OCI-LY1 (cell line): Measurements from ENCODE around the gene MX1.

ENCODE experiments used
- H2AFZ ChIP-seq: fragments of 200-600 bp; sonication (generic), shearing (Covaris generic); 2 replicates; pipeline ENCODE4 v1.6.0; 2014; ENCODE audit warnings: antibody characterized with exemption, mild to moderate bottlenecking, low read length
- H3F3A ChIP-seq: fragments of 200-600 bp; sonication (generic), shearing (Covaris generic); 2 replicates; pipeline ENCODE4 v1.6.0; 2014; ENCODE audit warnings: mild to moderate bottlenecking, antibody characterized with exemption, low read length, moderate library complexity; ENCODE audit not compliant: insufficient read depth
- H3K27ac ChIP-seq: fragments of 200-600 bp; sonication (generic); 2 replicates; pipeline ENCODE4 v1.5.1; 2014; ENCODE audit warnings: low read length, mixed run types, mild to moderate bottlenecking, low read depth; ENCODE audit not compliant: poor library complexity, severe bottlenecking
- H3K27me3 ChIP-seq: fragments of 200-600 bp; sonication (generic); 2 replicates; pipeline ENCODE4 v1.6.0; 2014; ENCODE audit warnings: antibody characterized with exemption, mild to moderate bottlenecking, low read length, moderate library complexity; ENCODE audit not compliant: insufficient read depth
- H3K36me3 ChIP-seq: fragments of 200-600 bp; sonication (generic); 2 replicates; pipeline ENCODE4 v1.6.1; 2014; ENCODE audit warnings: mild to moderate bottlenecking, antibody characterized with exemption, low read length, moderate library complexity, mixed read lengths; ENCODE audit not compliant: insufficient read depth
- H3K4me1 ChIP-seq: fragments of 200-600 bp; sonication (generic); 2 replicates; pipeline ENCODE4 v1.5.1; 2014; ENCODE audit warnings: mild to moderate bottlenecking, low read length, moderate library complexity; ENCODE audit not compliant: insufficient read depth, severe bottlenecking
- H3K4me2 ChIP-seq: fragments of 200-600 bp; sonication (generic), shearing (Covaris generic); 2 replicates; pipeline ENCODE4 v1.6.1; 2014; ENCODE audit warnings: low read length
- H3K4me3 ChIP-seq: fragments of 200-600 bp; sonication (generic); 2 replicates; pipeline ENCODE4 v1.5.1; 2014; ENCODE audit warnings: low read length, low read depth, mild to moderate bottlenecking, mixed read lengths; ENCODE audit not compliant: poor library complexity, severe bottlenecking
- H3K79me2 ChIP-seq: fragments of 200-600 bp; shearing (Covaris generic); 2 replicates; pipeline ENCODE4 v1.6.1; 2016; ENCODE audit warnings: mixed run types, low read length, mixed read lengths; ENCODE audit not compliant: insufficient read depth
- H3K9ac ChIP-seq: fragments of 200-600 bp; sonication (generic), shearing (Covaris generic); 2 replicates; pipeline ENCODE4 v1.6.1; 2014; ENCODE audit warnings: mild to moderate bottlenecking, low read length, mixed read lengths
- H3K9me2 ChIP-seq: fragments of 200-600 bp; sonication (generic), shearing (Covaris generic); 2 replicates; pipeline ENCODE4 v1.6.1; 2014; ENCODE audit warnings: low read depth, mild to moderate bottlenecking, low read length, mixed read lengths
- H3K9me3 ChIP-seq: fragments of 200-600 bp; shearing (Covaris generic); 2 replicates; pipeline ENCODE4 v1.6.1; 2014; ENCODE audit warnings: low read length, mixed read lengths
- H4K20me1 ChIP-seq: fragments of 200-600 bp; sonication (generic), shearing (Covaris generic); 2 replicates; pipeline ENCODE4 v1.6.0; 2016; ENCODE audit warnings: mild to moderate bottlenecking, low read length; ENCODE audit not compliant: insufficient read depth
- EZH2 ChIP-seq: fragments of 200-600 bp; sonication (generic), shearing (Covaris generic); IDR thresholded peaks from 2 replicates; pipeline ENCODE4 v1.8.0; 2017; ENCODE audit warnings: borderline replicate concordance, mixed run types, mild to moderate bottlenecking, antibody characterized with exemption, low read length, moderate library complexity, mixed read lengths
- TF ChIP-seq, protein P1 (sequence below): fragments of 200-600 bp; sonication (generic), shearing (Covaris generic); IDR thresholded peaks from 2 replicates; pipeline ENCODE4 v1.5.1; 2017; ENCODE audit warnings: mild to moderate bottlenecking, antibody characterized with exemption, low read length, moderate library complexity, mixed read lengths

MX1 gene

DNA sequence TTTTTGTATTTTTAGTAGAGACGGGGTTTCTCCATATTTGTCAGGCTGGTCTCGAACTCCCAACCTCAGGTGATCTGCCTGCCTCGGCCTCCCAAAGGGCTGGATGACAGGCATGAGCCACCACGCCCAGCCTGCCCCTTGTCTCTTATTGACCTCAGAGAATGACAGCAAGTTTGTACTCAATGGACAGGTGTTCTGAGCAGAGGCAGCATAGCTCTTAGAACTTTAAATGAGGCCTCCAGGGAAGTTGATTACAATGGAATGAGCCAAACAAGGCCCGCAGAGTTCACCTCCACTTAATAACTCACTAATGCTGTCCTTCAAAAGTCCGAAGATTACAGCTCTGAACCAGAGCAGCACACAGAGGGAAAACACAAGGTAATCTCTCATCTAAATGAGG, 71.0 kb downstream of the MX1 start:
- Histone ChIP-seq H3K27ac (no peak overlapping the region), H4K20me1 (no peaks in the 10 kb centered on the region), H3K4me3 (no peak overlapping the region), H3K9me3 (no peaks in the 10 kb centered on the region), H3K9ac (no peak overlapping the region), H2AFZ (no peak overlapping the region), H3K27me3 (peaks cover 9% of the 10 kb centered on the region; the same call in 1 of the 2 replicates), H3K9me2 (no peaks in the 10 kb centered on the region), H3K4me2 (no peak overlapping the region), H3K79me2 (no peaks in the 10 kb centered on the region), H3F3A (no peaks in the 10 kb centered on the region), H3K36me3 (no peaks in the 10 kb centered on the region), H3K4me1 (no peaks in the 10 kb centered on the region)
- TF ChIP-seq EZH2: no peak

GRCh38 chr21:41497788-41498187, 71.7 kb downstream of the MX1 start:
- Histone ChIP-seq H3K36me3 (no peaks in the 10 kb centered on the region), H3K9me2 (no peaks in the 10 kb centered on the region), H3K4me1 (no peaks in the 10 kb centered on the region), H3K27ac (no peak overlapping the region), H3K4me3 (no peak overlapping the region), H3K4me2 (no peak overlapping the region), H3K9me3 (no peaks in the 10 kb centered on the region), H3K79me2 (no peaks in the 10 kb centered on the region), H4K20me1 (no peaks in the 10 kb centered on the region), H2AFZ (no peak overlapping the region), H3K9ac (no peak overlapping the region), H3F3A (no peaks in the 10 kb centered on the region), H3K27me3 (peaks cover 8% of the 10 kb centered on the region; the same call in 1 of the 2 replicates)
- TF ChIP-seq, protein P1, sequence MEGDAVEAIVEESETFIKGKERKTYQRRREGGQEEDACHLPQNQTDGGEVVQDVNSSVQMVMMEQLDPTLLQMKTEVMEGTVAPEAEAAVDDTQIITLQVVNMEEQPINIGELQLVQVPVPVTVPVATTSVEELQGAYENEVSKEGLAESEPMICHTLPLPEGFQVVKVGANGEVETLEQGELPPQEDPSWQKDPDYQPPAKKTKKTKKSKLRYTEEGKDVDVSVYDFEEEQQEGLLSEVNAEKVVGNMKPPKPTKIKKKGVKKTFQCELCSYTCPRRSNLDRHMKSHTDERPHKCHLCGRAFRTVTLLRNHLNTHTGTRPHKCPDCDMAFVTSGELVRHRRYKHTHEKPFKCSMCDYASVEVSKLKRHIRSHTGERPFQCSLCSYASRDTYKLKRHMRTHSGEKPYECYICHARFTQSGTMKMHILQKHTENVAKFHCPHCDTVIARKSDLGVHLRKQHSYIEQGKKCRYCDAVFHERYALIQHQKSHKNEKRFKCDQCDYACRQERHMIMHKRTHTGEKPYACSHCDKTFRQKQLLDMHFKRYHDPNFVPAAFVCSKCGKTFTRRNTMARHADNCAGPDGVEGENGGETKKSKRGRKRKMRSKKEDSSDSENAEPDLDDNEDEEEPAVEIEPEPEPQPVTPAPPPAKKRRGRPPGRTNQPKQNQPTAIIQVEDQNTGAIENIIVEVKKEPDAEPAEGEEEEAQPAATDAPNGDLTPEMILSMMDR: no peak
- TF ChIP-seq EZH2: no peak

DNA sequence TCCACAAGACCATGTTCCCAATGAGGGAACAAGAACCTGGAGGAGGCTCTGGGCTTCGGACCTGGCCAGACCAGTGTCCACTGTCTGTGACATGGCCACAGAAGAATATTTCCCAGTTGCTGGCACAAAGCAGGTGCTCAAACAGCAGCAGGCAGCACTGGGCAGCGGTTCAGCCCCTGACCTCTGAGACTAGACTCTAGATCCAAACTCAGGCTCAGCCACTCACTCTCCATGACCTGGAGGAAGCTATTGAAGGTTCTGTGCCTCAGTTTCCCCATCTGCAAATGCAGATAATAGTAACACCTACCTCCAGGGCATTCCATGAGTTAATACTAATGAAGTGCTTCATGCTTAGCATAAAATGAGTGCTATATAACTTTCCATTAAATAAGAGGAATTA, 73.9 kb downstream of the MX1 start:
- no peak overlapping the region for H3K4me2 ChIP-seq
- H3K4me3 ChIP-seq: no peak overlapping the region
- no peaks in the 10 kb centered on the region for H3K27me3 ChIP-seq
- H3K9ac ChIP-seq: no peak overlapping the region
- TF ChIP-seq EZH2: no peak
- TF ChIP-seq, protein P1: no peak
- H3K9me2 ChIP-seq: no peaks in the 10 kb centered on the region
- H3K79me2 ChIP-seq: no peaks in the 10 kb centered on the region
- no peak overlapping the region for H3K27ac ChIP-seq
- no peak overlapping the region for H2AFZ ChIP-seq
- H3K36me3 ChIP-seq: no peaks in the 10 kb centered on the region
- H4K20me1 ChIP-seq: no peaks in the 10 kb centered on the region
- no peaks in the 10 kb centered on the region for H3K9me3 ChIP-seq
- no peaks in the 10 kb centered on the region for H3K4me1 ChIP-seq
- H3F3A ChIP-seq: no peaks in the 10 kb centered on the region

- no peaks in the 10 kb centered on the region for H3K9me3 ChIP-seq
- no peaks in the 10 kb centered on the region for H3K4me1 ChIP-seq
- no peaks in the 10 kb centered on the region for H3K27me3 ChIP-seq
- no peak overlapping the region for H3K9ac ChIP-seq
- H4K20me1 ChIP-seq: no peaks in the 10 kb centered on the region
- H3K79me2 ChIP-seq: no peaks in the 10 kb centered on the region
- no peaks in the 10 kb centered on the region for H3K9me2 ChIP-seq
- H3K27ac ChIP-seq: no peak overlapping the region
- no peak for TF ChIP-seq EZH2
- TF ChIP-seq, protein P1: no peak
- no peak overlapping the region for H2AFZ ChIP-seq
- H3F3A ChIP-seq: no peaks in the 10 kb centered on the region
- H3K36me3 ChIP-seq: no peaks in the 10 kb centered on the region
- H3K4me3 ChIP-seq: no peak overlapping the region
- H3K4me2 ChIP-seq: no peak overlapping the region
Observed at GRCh38 chr21:41500363-41500762, 74.3 kb downstream of the MX1 start.
